ENCODE results near the gene FHAD1. TPM values are rescaled to one million over a fixed set of nuclear protein-coding genes. Genes with fewer than 3 reads are reported as not detected.

Gene FHAD1
- total RNA-seq, 2 experiments from 2014 or later = not detected

DNA sequence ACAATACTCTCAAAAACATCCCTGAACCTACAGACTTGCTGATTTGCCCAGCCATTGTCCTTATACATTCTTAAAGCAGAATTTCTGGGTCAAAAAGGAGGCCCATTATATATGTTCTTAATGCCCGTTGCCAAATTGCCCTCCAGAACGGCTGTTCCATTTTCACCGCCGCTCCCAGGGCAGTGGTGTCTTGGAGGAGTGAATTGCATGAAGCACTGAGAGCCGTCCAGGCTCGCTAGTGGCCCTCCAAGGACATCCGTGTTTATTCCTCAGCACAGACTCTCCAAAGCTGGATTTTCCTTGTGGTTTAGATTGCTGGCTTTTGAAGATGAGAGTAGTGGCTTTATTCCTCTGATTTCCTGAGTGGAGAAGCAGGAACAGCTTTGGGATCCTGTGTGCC, 68.8 kb downstream of the FHAD1 start:
- POLR2A ChIA-PET = no interaction called here
- no peak for TF ChIP-seq EZH2phosphoT487 (IDR thresholded peaks at IDR 0.05; ENCODE audit: borderline replicate concordance, low read depth, low read length)
- TF ChIP-seq, protein P1, sequence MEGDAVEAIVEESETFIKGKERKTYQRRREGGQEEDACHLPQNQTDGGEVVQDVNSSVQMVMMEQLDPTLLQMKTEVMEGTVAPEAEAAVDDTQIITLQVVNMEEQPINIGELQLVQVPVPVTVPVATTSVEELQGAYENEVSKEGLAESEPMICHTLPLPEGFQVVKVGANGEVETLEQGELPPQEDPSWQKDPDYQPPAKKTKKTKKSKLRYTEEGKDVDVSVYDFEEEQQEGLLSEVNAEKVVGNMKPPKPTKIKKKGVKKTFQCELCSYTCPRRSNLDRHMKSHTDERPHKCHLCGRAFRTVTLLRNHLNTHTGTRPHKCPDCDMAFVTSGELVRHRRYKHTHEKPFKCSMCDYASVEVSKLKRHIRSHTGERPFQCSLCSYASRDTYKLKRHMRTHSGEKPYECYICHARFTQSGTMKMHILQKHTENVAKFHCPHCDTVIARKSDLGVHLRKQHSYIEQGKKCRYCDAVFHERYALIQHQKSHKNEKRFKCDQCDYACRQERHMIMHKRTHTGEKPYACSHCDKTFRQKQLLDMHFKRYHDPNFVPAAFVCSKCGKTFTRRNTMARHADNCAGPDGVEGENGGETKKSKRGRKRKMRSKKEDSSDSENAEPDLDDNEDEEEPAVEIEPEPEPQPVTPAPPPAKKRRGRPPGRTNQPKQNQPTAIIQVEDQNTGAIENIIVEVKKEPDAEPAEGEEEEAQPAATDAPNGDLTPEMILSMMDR (conservative IDR thresholded peaks at IDR 0.05; ENCODE audit: low read length) = no peak
- Histone ChIP-seq H3K9me3 (ENCODE audit: low read length) (peaks cover 8% of the 10 kb centered on the region; the same call in 1 of the 2 replicates), H3K4me1 (ENCODE audit: insufficient read depth, low read length, poor library complexity, severe bottlenecking) (no peaks in the 10 kb centered on the region), H3K4me3 (ENCODE audit: low read depth, low read length, poor library complexity, severe bottlenecking) (no peak overlapping the region), H3K4me2 (ENCODE audit: low read length) (no peak overlapping the region), H4K20me1 (ENCODE audit: insufficient read depth, low read length) (no peaks in the 10 kb centered on the region), H3K27ac (ENCODE audit: low read depth, low read length, poor library complexity, severe bottlenecking) (no peak overlapping the region), H3K79me2 (ENCODE audit: insufficient read depth, low read depth, low read length) (no peaks in the 10 kb centered on the region), H2AFZ (ENCODE audit: low read length) (no peak overlapping the region), H3K9me2 (ENCODE audit: insufficient read depth, low read length) (no peaks in the 10 kb centered on the region), H3K36me3 (ENCODE audit: insufficient read depth, low read length) (no peaks in the 10 kb centered on the region)
- CTCF ChIA-PET (ENCODE audit: unreplicated experiment) = no interaction called here
- intact Hi-C loops (cut with micrococcal nuclease; ENCODE audit: unreplicated experiment) = no loop called here
- DNase-seq (ENCODE audit: low spot score) = no peak
- BruUV-seq (replicated peaks) = no TSS peak

DNA sequence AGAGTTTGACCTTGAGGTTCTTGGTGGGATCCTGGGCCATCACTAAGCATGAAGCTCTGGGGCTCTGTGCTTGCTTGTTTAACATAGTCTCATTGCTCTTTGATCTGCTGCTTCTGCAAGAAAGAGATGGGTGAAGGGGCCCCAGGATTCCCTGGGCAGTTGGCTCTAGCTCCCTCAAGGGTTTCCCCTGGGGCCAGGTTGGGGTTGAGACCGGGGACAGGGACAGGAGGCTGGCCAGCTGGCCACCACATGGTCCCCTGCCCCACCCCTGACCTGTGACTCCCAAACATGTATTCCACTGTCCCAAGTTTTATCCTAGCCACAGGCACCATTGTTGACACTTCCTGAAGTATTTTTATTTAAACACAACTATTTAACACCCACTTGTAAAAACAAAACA, 69.5 kb downstream of the FHAD1 start:
- no peak for DNase-seq (ENCODE audit: low spot score)
- Histone ChIP-seq H3K4me3 (ENCODE audit: low read depth, low read length, poor library complexity, severe bottlenecking) (no peak overlapping the region), H4K20me1 (ENCODE audit: insufficient read depth, low read length) (no peaks in the 10 kb centered on the region), H3K9me3 (ENCODE audit: low read length) (peaks cover 8% of the 10 kb centered on the region; the same call in 1 of the 2 replicates), H3K4me1 (ENCODE audit: insufficient read depth, low read length, poor library complexity, severe bottlenecking) (no peaks in the 10 kb centered on the region), H3K27ac (ENCODE audit: low read depth, low read length, poor library complexity, severe bottlenecking) (no peak overlapping the region), H3K36me3 (ENCODE audit: insufficient read depth, low read length) (no peaks in the 10 kb centered on the region), H2AFZ (ENCODE audit: low read length) (no peak overlapping the region), H3K9me2 (ENCODE audit: insufficient read depth, low read length) (no peaks in the 10 kb centered on the region), H3K4me2 (ENCODE audit: low read length) (no peak overlapping the region), H3K79me2 (ENCODE audit: insufficient read depth, low read depth, low read length) (no peaks in the 10 kb centered on the region)
- intact Hi-C loops (cut with micrococcal nuclease; ENCODE audit: unreplicated experiment) = no loop called here
- no peak for TF ChIP-seq EZH2phosphoT487 (IDR thresholded peaks at IDR 0.05; ENCODE audit: borderline replicate concordance, low read depth, low read length)
- TF ChIP-seq, protein P1 (conservative IDR thresholded peaks at IDR 0.05; ENCODE audit: low read length) = no peak
- ChIA-PET CTCF (ENCODE audit: unreplicated experiment) (no interaction called here), POLR2A (no interaction called here)
- no TSS peak for BruUV-seq (replicated peaks)

DNA sequence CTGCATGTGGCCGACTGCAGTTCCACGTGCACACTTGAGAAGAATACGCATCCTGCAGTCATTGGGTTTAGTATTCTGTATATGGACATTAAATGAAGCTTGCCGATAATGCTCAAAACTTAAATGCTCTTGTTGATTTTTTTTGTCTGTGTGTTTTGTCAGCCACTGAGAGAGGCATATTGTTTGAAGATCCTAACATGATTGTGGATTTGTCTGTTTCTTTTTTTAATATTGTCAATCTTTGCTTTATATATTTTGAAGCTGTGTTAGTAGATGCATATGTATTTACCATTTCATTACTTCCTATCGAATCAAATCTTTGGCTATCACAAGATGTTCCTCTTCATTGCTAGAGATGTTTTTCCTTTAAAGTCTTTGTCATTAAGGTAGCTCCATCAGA, 73.2 kb downstream of the FHAD1 start:
- CTCF ChIA-PET (ENCODE audit: unreplicated experiment) = interaction anchor here (0.6 kb wide), 1 partner anchor 207 kb away, joined by 3 read pairs; the partner anchor contains the start of gene DNAJC16
- BruUV-seq (replicated peaks) = no TSS peak

More for the DNA sequence above, 73.2 kb downstream of the FHAD1 start:
- no peak overlapping the region for H2AFZ ChIP-seq (ENCODE audit: low read length)
- no peaks in the 10 kb centered on the region for H3K36me3 ChIP-seq (ENCODE audit: insufficient read depth, low read length)
- H3K9me3 ChIP-seq (ENCODE audit: low read length) = peaks cover 8% of the 10 kb centered on the region; the same call in 1 of the 2 replicates
- intact Hi-C loops (cut with micrococcal nuclease; ENCODE audit: unreplicated experiment) = no loop called here
- DNase-seq (ENCODE audit: low spot score) = no peak
- no peaks in the 10 kb centered on the region for H3K4me1 ChIP-seq (ENCODE audit: insufficient read depth, low read length, poor library complexity, severe bottlenecking)
- no peak overlapping the region for H3K4me3 ChIP-seq (ENCODE audit: low read depth, low read length, poor library complexity, severe bottlenecking)
- no peaks in the 10 kb centered on the region for H4K20me1 ChIP-seq (ENCODE audit: insufficient read depth, low read length)
- no peak overlapping the region for H3K27ac ChIP-seq (ENCODE audit: low read depth, low read length, poor library complexity, severe bottlenecking)
- H3K4me2 ChIP-seq (ENCODE audit: low read length) = no peak overlapping the region
- POLR2A ChIA-PET = interaction anchor here (0.6 kb wide), 2 partner anchors 74 to 309 kb away, joined by 3 to 4 read pairs; no protein-coding TSS in a partner anchor
- H3K79me2 ChIP-seq (ENCODE audit: insufficient read depth, low read depth, low read length) = no peaks in the 10 kb centered on the region
- TF ChIP-seq EZH2phosphoT487 (IDR thresholded peaks at IDR 0.05; ENCODE audit: borderline replicate concordance, low read depth, low read length) = no peak
- TF ChIP-seq, protein P1 (conservative IDR thresholded peaks at IDR 0.05; ENCODE audit: low read length) = no peak
- no peaks in the 10 kb centered on the region for H3K9me2 ChIP-seq (ENCODE audit: insufficient read depth, low read length)
